ENCODE data around the gene ATF4.

ATF4 gene

GRCh38 chr22:39474351-39475111, 45.8 kb upstream of the ATF4 start (continued):
- TF ChIP-seq ZNF555 (tag by site-specific recombination; conservative IDR thresholded peaks at IDR 0.05) (no peak), ZNF26 (tag by site-specific recombination; IDR thresholded peaks at IDR 0.05) (no peak), ZNF529 (tag by site-specific recombination; IDR thresholded peaks at IDR 0.05; ENCODE audit: insufficient replicate concordance) (no peak), ZBTB11 (tag by site-specific recombination; conservative IDR thresholded peaks at IDR 0.05; ENCODE audit: low read depth) (no peak), KLF1 (tag by site-specific recombination; IDR thresholded peaks at IDR 0.05) (no peak), ZNF366 (tag by site-specific recombination; conservative IDR thresholded peaks at IDR 0.05) (no peak), ZNF830 (tag by site-specific recombination; IDR thresholded peaks at IDR 0.05; ENCODE audit: low read depth) (no peak), ZNF16 (tag by site-specific recombination; IDR thresholded peaks at IDR 0.05; ENCODE audit: low read depth) (no peak), ZFHX2 (tag by site-specific recombination; conservative IDR thresholded peaks at IDR 0.05) (peak; percentile 40; the same call in 1 of the 2 replicates), ZNF266 (tag by site-specific recombination; IDR thresholded peaks at IDR 0.05; ENCODE audit: low read depth) (no peak), ZNF184 (tag by site-specific recombination; IDR thresholded peaks at IDR 0.05) (no peak), ZNF248 (tag by site-specific recombination; IDR thresholded peaks at IDR 0.05) (no peak)

DNA sequence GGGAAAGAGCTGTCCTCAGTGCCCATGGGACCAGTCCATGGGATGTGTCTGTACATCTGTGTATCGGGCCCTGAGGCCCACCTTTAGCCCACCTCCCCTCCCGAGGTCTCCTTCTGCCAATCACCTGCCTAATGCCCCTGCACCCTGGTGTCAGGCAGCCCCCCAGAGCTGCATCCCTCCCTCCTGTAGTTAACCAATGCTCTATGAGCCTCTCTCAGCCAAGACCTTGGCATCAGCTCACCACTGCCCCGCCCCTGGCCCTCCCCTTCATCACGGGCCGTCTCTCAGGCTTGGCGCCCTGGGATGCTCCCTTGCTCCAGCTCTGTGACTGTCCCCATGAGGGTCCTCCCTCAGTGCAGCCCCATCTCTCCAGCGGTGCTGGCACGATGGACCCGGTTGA, 45.0 kb upstream of the ATF4 start:
- H3K4me1 ChIP-seq (ENCODE audit: control insufficient read depth, insufficient read depth, low read length) = peaks cover 2% of the 10 kb centered on the region; the same call in 1 of the 2 replicates
- ChIA-PET CTCF (interaction anchor here (0.6 to 0.9 kb wide), 4 partner anchors 19 to 301 kb away, joined by 3 to 7 read pairs (median 5); no protein-coding TSS in a partner anchor), POLR2A (interaction anchor here (0.5 to 1.1 kb wide), 3 partner anchors 13 to 201 kb away, joined by 3 to 5 read pairs (median 5); partner anchors contain the start of gene ATF4)
- 0 out of 2 replicates have a peak, but pooled peaks have one; percentile 24 for TF ChIP-seq SP7 (tag by site-specific recombination; IDR thresholded peaks at IDR 0.05)
- TF ChIP-seq ZNF560 (tag by site-specific recombination; IDR thresholded peaks at IDR 0.05; ENCODE audit: borderline replicate concordance) = no peak
- TF ChIP-seq ZNF776 (tag by site-specific recombination; IDR thresholded peaks at IDR 0.05; ENCODE audit: borderline replicate concordance) = no peak
- no peak for TF ChIP-seq ZNF146 (tag by site-specific recombination; IDR thresholded peaks at IDR 0.05)
- no peak for TF ChIP-seq ZNF23 (tag by site-specific recombination; IDR thresholded peaks at IDR 0.05; ENCODE audit: borderline replicate concordance)
- TF ChIP-seq, protein P1, sequence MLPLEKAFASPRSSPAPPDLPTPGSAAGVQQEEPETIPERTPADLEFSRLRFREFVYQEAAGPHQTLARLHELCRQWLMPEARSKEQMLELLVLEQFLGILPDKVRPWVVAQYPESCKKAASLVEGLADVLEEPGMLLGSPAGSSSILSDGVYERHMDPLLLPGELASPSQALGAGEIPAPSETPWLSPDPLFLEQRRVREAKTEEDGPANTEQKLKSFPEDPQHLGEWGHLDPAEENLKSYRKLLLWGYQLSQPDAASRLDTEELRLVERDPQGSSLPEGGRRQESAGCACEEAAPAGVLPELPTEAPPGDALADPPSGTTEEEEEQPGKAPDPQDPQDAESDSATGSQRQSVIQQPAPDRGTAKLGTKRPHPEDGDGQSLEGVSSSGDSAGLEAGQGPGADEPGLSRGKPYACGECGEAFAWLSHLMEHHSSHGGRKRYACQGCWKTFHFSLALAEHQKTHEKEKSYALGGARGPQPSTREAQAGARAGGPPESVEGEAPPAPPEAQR (tag by site-specific recombination; IDR thresholded peaks at IDR 0.05) = no peak
- no peak for TF ChIP-seq ZNF473 (tag by site-specific recombination; IDR thresholded peaks at IDR 0.05)
- no peak for TF ChIP-seq ZSCAN30 (tag by site-specific recombination; IDR thresholded peaks at IDR 0.05)
- no peak overlapping the region for H3K27ac ChIP-seq (ENCODE audit: extremely low read depth, low read depth, low read length)
- no peaks in the 10 kb centered on the region for H3K9me3 ChIP-seq (ENCODE audit: control insufficient read depth, insufficient read depth, low read depth, low read length)
- no peak overlapping the region for H3K4me3 ChIP-seq (ENCODE audit: low read depth, low read length)
- peaks cover 0 to 6% of the 10 kb centered on the region in 2 experiments; a peak in 1 of 3 replicates for H3K36me3 ChIP-seq (ENCODE audit: control insufficient read depth in 2 of 2, insufficient read depth in 1 of 2, low read length in 2 of 2)
